IPS-18c (cell line): ENCODE results near the gene DUSP8.
"Not testable (repeated sequence)": the region's sequence is repeated elsewhere in the genome, so short reads cannot be mapped to it uniquely, and the experiment has no call there.

Experiments used
- H3K4me3 ChIP-seq: 2 replicates; pipeline ENCODE4 v1.7.0; 2013; ENCODE audit warnings: low read depth, mild to moderate bottlenecking, low read length, moderate library complexity; ENCODE audit not compliant: insufficient read depth
- H3K9me3 ChIP-seq: one replicate; pipeline ENCODE4 v1.6.1; 2013; ENCODE audit warnings: mild to moderate bottlenecking, low read length, moderate library complexity; ENCODE audit not compliant: control insufficient read depth, insufficient read depth

DUSP8 gene

DNA sequence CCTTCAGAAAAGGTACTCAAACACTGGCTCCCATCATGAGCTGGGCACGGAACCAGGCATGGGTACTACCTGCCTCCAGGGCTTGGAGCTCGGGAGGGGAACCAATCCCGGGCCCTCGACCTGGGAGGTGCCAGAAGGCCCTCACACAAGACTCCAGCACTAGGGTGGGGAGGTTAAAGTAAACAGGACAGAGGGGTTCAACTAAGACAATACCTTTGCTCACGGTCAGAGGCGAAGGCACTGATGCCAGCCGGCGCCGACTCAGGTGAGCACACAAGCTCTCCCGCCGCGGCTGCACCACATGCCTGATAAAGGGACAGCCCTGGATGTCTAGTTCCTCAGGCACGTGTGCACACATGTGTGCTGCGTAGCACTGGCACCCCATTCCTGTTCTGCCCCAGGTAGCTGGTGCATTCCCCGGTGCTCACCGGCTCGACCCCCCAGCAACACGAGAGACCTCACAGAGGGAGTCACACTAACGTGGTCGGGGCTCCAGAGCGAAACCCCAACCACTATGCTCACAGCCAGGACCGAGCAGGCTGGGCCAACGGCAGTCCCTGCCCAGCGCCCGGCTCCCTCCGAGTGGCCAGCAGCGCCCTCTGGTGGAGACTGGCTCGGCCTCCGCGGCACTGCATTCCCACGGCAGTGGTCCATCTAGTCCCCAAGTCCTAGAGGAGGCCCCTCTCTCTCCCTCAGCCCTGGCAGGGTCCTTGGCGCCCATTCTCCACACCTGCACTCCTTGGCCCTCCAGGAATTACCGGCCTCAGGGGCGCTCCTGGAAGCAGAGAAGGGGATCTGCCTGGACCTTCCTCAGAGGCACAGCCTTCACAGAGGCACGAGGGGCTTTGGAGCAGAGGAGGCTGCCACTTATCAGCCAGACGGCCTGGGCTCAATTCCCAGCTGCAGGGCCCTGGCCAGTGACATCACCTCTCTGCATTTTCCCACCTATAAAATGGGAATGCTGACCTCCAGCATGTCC, 56.7 kb downstream of the DUSP8 start:
- H3K4me3 ChIP-seq: no peak overlapping the region

DNA sequence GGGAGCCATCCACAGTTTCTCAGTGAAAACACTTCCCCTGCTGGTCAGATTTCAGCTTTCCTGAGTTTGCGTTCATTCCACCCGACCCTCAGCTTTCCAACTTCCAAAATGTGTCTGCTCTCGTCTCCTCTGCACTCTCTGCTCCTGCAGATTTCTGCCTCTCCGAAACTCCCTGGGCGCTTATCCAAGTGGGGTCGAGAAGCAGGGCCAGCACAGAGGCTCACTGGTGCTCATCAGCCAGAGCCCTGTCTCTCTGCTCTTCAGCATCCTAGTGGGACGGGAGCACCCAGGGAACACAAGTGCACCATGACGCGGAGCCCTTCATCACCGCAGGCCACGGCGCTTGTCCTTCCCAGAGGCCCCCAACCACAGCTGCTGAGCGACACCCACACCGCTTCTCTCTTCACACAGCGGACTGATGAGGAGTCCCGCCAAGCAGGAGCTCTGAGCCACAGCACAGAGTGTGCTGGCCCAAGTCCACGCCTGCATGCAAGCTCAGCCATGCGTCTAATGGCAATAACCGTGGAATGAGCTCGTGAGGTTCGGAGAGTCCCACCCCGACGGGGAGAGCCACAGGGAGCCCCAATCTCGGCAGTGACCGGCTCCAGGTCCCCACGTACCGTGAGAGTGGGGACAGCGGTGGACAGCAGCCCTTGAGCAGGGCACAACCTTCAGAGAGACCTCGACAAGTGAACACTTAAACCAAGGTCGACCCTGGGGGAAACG, 57.6 kb downstream of the DUSP8 start:
- Histone ChIP-seq H3K9me3 (no peaks in the 10 kb centered on the region), H3K4me3 (no peak overlapping the region)

More for the DNA sequence above, 56.7 kb downstream of the DUSP8 start:
- H3K9me3 ChIP-seq: no peaks in the 10 kb centered on the region

DNA sequence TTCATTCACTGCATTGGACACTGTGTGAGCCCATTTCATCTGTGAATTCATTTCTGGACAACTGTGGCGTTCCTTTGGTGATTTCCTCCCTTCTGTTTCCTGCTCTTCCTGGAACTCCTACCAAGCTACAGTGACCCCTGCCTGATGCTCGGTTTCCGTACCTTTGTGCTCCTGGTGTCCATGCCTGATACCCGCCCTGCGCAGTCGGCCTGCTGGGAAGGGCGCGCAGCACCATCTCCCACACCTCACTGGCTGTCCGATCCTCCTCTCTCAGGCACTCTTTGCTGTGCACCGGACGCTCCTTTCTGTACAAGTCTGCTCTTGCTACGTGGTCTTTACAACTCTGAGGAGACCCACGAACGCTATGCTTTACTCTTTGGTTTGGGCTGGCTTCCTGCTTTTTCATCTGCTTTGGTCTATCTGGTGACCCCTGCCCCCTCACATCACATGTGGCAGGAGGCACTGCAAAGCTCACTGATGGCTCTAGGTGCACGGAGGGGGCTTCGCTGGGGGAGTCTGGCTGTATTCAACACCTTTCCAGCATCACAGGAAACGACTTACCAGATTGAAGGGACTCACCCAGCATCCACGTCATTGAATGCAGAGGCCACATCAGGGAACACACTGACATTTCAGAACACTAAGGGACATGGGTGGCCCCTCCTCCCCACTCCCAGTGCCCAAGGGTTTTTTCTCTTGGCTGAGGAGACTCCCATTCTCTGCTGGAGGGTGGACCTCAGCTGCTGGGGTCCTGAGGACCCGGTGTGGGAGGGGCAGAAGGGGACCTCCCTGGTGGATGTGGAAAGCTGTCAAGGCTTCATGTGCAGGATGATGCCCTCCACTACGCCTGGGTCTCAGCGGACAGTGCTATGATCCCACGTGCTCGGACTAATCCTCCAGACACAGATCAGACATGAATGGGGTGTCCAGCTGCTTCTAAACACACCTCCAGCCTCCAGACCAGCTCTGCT, 58.5 kb downstream of the DUSP8 start:
- no peaks in the 10 kb centered on the region for H3K9me3 ChIP-seq
- no peak overlapping the region for H3K4me3 ChIP-seq

DNA sequence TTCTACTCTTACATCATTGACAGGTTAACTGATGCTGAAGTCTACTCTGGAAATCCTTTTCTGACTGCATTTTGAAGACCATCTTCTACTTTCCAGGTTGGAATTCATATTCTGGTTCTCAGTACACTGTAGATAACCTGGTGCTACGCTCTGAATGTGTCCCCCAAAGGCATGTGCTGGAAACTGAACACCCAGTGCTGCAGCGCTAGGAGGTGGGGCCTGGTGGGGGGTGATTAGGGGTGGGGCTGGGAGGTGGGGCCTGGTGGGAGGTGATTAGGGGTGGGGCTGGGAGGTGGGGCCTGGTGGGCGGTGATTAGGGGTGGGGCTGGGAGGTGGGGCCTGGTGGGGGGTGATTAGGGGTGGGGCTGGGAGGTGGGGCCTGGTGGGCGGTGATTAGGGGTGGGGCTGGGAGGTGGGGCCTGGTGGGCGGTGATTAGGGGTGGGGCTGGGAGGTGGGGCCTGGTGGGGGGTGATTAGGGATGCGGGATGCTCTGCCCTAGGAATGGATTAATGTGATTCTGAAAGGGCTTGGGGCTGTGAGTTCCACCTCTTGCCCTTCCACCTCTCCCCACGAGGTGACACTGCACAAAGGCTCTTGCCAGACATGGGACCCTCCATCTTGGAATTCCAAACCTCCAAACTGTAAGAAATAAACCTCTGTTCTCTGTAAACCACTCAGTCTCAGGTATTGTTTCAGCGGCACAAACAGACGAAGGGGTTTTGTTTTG, 59.4 kb downstream of the DUSP8 start:
- H3K9me3 ChIP-seq, H3K4me3 ChIP-seq: not testable (repeated sequence)

DNA sequence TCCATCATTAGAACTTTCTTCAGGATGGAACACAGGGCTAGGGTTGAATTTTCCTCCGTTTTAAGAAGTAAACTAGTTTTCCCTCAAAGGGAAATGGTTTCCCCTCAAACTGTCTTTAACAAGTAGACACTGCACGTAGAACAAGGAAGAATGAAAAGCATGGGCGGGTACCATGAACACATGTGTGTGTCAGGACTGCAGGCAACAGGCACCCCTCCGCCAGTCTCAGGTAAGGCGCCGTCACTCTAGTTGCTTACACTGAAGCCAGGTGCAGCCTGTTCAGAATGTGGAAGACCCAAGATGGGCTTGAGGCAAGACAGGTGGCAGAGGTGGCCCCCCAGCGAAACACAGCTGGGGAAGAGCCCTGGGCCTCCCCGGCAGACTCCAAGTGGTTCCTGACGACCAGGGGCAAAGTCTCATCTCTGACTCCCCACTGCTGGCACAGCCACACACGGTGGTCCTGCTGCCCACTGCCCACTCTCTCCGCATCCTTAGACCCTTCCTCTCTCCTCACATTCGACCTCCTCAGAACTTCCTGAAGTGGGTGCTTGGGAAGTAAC, 60.1 kb downstream of the DUSP8 start:
- H3K4me3 ChIP-seq: no peak overlapping the region
- H3K9me3 ChIP-seq: no peaks in the 10 kb centered on the region

DNA sequence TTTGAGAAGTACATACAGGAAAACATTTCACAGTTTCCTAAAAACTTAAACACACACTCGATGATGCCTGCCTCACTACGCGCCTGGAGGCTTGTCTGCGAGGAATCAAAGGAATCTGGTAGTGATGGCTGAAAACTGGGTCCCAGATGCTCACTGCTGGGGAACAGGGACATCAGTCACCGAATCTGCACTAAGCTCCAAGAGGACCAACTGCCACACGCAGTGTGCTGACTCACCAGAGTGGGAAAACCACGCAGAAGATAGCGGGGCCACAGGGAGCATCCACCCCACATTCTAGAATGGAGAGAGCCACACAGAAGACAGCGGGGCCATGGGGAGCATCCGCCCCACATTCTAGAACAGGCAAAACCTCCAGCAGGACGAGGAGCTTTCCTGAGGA, 61.1 kb downstream of the DUSP8 start:
- Histone ChIP-seq H3K9me3 (no peaks in the 10 kb centered on the region), H3K4me3 (no peak overlapping the region)

DNA sequence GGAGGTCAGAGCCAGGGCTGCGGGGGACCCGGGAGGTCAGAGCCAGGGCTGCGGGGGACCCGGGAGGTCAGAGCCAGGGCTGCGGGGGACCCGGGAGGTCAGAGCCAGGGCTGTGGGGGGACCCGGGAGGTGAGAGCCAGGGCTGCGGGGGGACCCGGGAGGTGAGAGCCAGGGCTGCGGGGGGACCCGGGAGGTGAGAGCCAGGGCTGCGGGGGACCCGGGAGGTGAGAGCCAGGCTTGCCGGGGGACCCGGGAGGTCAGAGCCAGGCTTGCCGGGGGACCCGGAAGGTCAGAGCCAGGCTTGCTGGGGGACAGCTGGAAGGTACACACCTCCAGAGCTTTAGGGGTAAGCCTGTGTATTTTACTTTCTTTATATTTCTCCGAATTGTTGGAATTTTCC, 61.7 kb downstream of the DUSP8 start:
- not testable (repeated sequence) for H3K9me3 ChIP-seq, H3K4me3 ChIP-seq

DNA sequence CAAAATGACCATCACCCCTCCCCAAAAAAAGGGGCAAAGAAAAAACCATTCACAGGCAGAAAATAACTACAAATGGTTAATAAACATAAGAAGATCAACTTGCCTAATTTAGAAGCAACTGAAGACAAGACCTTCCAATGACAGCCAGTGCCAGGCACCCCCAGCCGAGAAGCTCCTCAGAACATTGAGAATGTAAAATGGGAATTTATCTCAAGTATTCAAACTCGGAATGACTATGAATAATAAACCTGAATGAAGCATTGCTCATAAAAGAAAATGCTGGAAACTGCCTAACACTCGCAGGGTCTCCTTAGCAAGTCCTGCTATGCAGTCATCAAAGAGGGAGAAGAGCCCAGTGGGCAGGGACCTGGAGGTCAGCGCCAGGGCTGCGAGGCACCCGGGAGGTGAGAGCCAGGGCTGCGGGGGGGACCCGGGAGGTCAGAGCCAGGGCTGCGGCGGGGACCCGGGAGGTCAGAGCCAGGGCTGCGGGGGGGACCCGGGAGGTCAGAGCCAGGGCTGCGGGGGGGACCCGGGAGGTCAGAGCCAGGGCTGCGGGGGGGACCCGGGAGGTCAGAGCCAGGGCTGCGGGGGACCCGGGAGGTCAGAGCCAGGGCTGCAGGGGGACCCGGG, 62.3 kb downstream of the DUSP8 start:
- Histone ChIP-seq H3K4me3 (no peak overlapping the region), H3K9me3 (no peaks in the 10 kb centered on the region)

DNA sequence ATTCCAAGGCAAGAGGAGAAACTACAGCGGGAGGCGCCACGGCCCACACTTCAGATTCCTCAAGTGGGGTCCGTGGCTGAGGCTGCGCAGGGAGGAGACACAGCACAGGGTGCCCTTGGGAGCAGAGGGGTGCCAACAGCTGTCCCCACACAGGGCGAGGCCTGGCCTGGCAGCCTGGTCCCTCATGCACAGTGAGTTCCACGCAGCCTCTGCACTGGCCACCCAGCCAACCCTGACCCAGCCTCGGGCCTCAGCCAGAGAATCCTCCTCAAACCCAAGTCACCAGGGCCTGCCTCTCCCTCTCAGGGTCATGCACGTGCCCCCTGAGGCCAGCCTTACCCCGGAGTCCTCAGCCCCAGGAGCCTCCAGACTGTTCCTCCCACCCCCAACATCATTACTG, 63.1 kb downstream of the DUSP8 start:
- Histone ChIP-seq H3K4me3 (no peak overlapping the region), H3K9me3 (no peaks in the 10 kb centered on the region)

DNA sequence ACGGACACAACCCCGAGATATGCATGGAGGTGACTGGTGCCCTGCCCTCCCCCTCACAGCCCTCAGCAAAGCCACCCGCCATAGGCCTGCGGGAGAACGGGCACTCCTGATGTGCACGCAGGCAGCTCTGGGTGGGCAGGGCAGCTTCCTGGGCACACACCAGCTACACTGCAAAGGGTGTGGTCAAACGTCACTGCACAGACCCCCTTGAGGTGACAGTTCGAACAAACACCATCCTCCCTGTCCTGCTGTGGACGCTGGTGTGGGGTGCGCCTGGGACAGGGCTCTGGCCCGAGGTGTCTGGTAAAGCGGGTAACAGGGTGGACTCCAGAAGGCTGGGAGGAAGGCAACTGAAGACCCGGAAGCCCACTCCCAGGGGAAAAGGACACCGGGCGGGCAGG, 63.6 kb downstream of the DUSP8 start:
- Histone ChIP-seq H3K9me3 (no peaks in the 10 kb centered on the region), H3K4me3 (no peak overlapping the region)

DNA sequence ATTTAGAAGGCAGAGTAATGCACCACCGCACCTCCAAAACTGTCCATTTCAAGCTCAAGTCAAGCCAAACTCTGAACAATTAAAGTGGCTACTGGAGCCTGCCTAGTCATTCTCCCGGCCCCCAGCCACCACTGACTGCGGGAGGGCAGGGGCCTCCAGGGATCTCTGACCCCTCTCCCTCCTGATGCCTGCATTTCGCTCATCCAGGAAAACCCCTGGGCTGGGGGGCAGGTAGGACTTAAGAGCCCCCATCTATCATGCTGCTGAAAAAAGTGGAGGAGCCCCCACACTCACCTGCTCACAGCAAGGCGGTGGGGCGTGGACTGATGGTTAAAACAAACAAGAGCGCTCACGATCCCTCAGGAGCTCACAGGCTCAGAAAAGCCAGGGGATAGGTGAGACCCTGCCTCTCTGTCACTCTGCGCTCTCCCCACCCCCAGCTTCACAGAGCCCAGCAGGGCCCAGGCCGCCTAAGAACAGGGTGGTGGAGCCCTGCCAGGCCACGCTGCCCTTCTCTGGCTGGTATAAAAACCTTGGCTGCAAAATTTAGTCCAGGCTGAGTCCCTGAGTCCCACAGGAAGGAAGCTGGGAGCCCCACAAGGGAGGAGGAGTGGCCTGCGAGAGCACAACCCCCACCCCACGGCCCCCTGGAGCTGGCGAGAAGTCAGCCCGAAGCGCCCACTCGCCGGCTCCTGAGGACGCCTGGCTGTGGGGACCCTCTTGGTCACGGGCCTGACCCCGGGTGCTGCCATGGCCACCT, 64.5 kb downstream of the DUSP8 start:
- Histone ChIP-seq H3K9me3 (no peaks in the 10 kb centered on the region), H3K4me3 (no peak overlapping the region)

DNA sequence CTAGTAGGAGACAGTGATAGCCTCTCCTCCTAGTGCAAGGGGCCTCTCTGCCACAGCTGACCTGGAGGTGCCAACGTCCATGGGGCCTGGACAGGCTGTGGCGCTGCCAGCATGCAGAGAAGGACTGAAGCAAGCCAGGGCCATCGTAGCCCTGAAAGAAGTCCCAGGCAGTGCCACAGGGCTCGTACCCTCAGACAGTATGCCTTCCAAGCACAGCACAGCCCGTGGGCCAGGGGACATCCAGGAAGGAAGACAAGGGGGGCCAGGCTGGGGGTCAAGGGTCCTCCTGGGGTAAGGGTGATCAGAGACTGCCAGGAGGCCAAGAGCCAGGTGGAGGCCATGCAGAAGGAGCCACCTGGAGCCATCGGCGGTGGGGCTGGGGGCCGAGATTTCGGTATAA, 65.1 kb downstream of the DUSP8 start:
- no peak overlapping the region for H3K4me3 ChIP-seq

DNA sequence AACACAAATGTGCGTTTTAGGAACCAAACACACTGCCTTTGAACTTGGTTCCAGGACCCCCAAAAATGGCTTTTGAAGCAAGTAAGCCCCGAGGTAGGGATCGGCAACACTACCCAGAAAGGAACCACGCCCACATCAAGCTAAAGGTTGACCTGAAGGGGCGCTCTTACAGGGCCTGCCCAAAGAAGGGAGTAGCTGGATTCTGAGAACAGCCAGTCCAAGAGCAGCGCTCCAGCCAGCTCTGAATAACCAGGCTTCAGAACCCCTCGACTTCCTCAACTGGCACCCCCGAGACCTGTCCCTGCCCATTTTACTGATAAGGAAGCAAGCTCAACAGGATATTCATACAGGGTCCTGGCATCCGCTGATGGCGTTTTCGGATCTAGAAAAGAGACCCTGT, 66.6 kb downstream of the DUSP8 start:
- Histone ChIP-seq H3K9me3 (no peaks in the 10 kb centered on the region), H3K4me3 (no peak overlapping the region)

More for the DNA sequence above, 65.1 kb downstream of the DUSP8 start:
- H3K9me3 ChIP-seq: no peaks in the 10 kb centered on the region

DNA sequence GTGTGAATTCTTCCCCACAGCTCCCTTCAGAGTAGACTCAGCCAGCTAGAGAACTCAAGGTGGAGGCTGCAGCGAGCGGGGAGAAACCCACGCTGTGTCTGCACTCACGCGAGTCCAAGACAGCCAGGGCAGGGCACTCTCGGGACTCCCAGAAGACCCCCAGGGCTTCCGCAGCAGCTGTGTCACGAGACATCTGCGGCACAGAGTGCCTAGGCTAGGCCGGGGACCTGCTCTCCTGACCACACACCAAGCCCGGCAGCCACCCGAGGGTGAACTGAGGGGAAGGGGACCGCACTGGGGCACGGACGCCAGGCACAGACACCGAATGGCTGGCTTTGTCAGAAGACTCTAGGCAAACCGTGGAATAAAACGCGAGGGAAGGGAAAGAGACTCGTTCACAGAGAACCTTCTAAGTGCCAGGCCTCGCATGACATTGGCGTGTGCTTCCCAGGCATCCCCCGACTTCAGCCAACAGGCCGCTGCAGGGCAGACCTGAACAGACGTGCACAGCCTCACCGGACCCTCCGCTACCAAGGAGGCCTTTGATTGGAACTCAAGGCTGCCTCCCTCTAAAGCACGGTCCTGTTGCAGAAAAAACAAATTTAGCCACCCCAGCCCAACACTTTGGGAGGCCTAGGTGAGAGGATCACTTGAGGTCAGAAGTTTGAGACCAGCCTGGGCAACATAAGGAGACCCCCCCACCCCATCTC, 67.3 kb downstream of the DUSP8 start:
- Histone ChIP-seq H3K4me3 (no peak overlapping the region), H3K9me3 (no peaks in the 10 kb centered on the region)

DNA sequence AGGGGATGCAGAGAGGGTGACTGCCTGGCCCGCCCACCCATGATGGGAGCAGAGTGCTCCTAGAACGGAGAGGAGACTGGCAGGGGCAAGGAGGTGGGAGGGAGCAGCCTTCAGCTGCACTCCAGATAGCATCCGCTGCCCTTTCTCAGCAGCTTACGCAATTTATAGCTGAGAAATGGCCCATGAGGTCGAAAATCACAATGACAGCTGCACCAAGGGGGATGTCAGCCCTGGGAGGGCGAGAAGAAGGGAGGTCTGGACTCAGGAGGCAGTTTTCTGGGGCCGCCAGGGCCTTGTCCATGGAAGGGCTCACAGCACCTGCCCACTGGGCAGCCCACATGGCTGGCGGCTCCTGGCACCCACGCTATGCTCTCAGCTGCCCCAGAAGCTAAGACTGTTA, 67.9 kb downstream of the DUSP8 start:
- Histone ChIP-seq H3K4me3 (no peak overlapping the region), H3K9me3 (no peaks in the 10 kb centered on the region)
